Measurements from ENCODE around the gene CLEC6A. TPM values are rescaled to one million over a fixed set of nuclear protein-coding genes. Genes with fewer than 3 reads are reported as not detected.

The CLEC6A gene
- total RNA-seq, 2 donors from 2014 or later: not detected

DNA sequence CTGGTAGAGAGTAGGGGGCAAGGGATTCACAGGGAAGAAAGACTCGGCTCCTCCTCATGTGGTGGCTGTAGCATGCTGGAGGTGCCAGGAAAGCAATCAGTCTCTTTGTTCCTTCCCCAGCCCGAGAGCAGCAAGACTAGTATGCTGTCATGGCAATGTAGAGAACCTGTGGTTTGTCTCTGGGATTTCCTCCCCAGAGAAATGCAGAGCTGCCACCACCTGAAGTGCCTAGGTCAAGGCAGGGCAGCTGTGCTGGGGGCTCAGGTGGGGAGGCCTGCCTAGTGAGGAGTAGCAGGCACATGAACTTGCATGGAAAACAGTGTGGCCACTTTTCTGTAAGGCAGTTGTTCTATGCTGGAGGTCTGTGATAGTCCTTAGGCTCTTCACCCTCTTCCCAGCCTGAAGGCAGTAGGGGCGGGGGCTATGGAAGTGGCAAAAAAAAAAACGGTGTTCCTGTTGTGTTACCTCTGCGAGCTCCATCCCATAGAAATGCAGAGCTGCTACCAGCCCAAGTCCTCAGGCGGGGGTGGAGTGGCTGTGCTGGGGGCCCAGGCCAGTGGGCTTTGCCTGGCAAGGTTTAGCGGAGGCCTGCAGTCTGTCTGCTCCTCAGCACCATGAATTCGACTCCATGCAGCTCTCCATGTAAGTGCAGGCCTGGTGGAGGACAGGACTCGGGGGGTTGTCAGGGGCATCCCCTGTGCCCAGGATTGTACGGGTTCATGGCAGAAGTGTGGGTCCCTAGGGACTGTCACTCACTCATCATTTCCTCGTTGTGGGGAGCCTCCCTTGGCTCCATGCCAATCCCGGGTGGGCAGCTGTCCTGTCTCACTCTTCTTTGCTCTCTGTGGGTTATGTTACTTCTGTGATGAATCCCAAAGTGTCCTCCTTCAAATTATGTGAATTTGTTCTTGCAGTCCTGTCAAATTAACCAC, 53.4 kb downstream of the CLEC6A start:
- no peak for DNase-seq (ENCODE audit: low spot score)
- peak; percentile 32 to 46 for ATAC-seq
- Mint-ChIP-seq H3K27me3 (peaks cover 29 to 53% of the 10 kb centered on the region in 2 donors), H3K4me3 (no peak overlapping the region), H3K27ac (no peak overlapping the region), H3K9me3 (no peaks in the 10 kb centered on the region), H3K36me3 (no peaks in the 10 kb centered on the region), H3K4me1 (ENCODE audit: low read depth in 2 of 2) (no peaks in the 10 kb centered on the region)

GRCh38 chr12:8513256-8513655, 57.5 kb downstream of the CLEC6A start, which contains the start of gene CLEC4D:
CLEC4D (plus strand) TSS chr12:8513503; CDS start chr12:8513733, 230 bp downstream.
- Mint-ChIP-seq H3K4me3 (no peak within 1 kb of the TSS), H3K36me3 (no peaks in the 10 kb centered on the region), H3K27me3 (peaks cover 18 to 36% of the 10 kb centered on the region in 2 donors), H3K4me1 (ENCODE audit: low read depth in 2 of 2) (no peaks in the 10 kb centered on the region), H3K9me3 (no peaks in the 10 kb centered on the region), H3K27ac (no peak within 1 kb of the TSS)
- ATAC-seq (no peak), DNase-seq (ENCODE audit: low spot score) (no peak)

- peaks cover 24 to 39% of the 10 kb centered on the region in 2 donors for H3K27me3 Mint-ChIP-seq
- no peaks in the 10 kb centered on the region for H3K4me1 Mint-ChIP-seq (ENCODE audit: low read depth in 2 of 2)
- H3K36me3 Mint-ChIP-seq: no peaks in the 10 kb centered on the region
- no peak for ATAC-seq
- no peak for DNase-seq (ENCODE audit: low spot score)
- no peak overlapping the region for H3K4me3 Mint-ChIP-seq
- no peaks in the 10 kb centered on the region for H3K9me3 Mint-ChIP-seq
- H3K27ac Mint-ChIP-seq: no peak overlapping the region
These were observed 62.2 kb downstream of the CLEC6A start for GRCh38 chr12:8517971-8518370.

GRCh38 chr12:8519171-8519570, 63.4 kb downstream of the CLEC6A start:
- H3K27me3 Mint-ChIP-seq: peaks cover 20 to 39% of the 10 kb centered on the region in 2 donors
- H3K36me3 Mint-ChIP-seq: peaks cover 2% of the 10 kb centered on the region
- H3K27ac Mint-ChIP-seq: no peak overlapping the region
- DNase-seq (ENCODE audit: low spot score) (no peak), ATAC-seq (no peak)
- H3K4me1 Mint-ChIP-seq (ENCODE audit: low read depth in 2 of 2): no peaks in the 10 kb centered on the region
- no peak overlapping the region for H3K4me3 Mint-ChIP-seq
- H3K9me3 Mint-ChIP-seq: no peaks in the 10 kb centered on the region

- H3K27ac Mint-ChIP-seq: no peak overlapping the region
- DNase-seq (ENCODE audit: low spot score): no peak
- H3K27me3 Mint-ChIP-seq: peaks cover 37 to 48% of the 10 kb centered on the region in 2 donors
- H3K9me3 Mint-ChIP-seq: peaks cover 7% of the 10 kb centered on the region
- H3K4me3 Mint-ChIP-seq: no peak overlapping the region
- H3K36me3 Mint-ChIP-seq: peaks cover 10% of the 10 kb centered on the region
- ATAC-seq: no peak
- no peaks in the 10 kb centered on the region for H3K4me1 Mint-ChIP-seq (ENCODE audit: low read depth in 2 of 2)
These were observed 71.7 kb downstream of the CLEC6A start for GRCh38 chr12:8527250-8528130.

Other genes with a start within 250 kb of the CLEC6A start
- under 1 TPM in 1 of 2 donors, not detected in 1; 0.36 TPM for gene FAM90A1, start 228.3 kb upstream of the CLEC6A start, total RNA-seq
- not detected for gene CLEC4D, start 57.5 kb downstream of the CLEC6A start, total RNA-seq
- gene CLEC4E, start 84.9 kb downstream of the CLEC6A start, total RNA-seq: not detected
- under 1 TPM in 1 of 2 donors, not detected in 1; 0.67 TPM for gene AICDA, start 156.9 kb downstream of the CLEC6A start, total RNA-seq
- not detected for gene MFAP5, start 206.9 kb downstream of the CLEC6A start, total RNA-seq
- 1 to 10 TPM; 2.3 to 5.5 TPM for gene RIMKLB, start 242.0 kb downstream of the CLEC6A start, total RNA-seq

All from natural killer cell treated with Interleukin-12 subunit alpha and Interleukin-12 subunit beta and Interleukin-15 and Interleukin-18, amount 100 ng/mL, for 72 hours (primary cell).